ENCODE data around the gene APBB1. TPM values are rescaled to one million over a fixed set of nuclear protein-coding genes. Genes with fewer than 3 reads are reported as not detected.

APBB1 gene
- total and polyA plus RNA-seq, 5 donors from 2014 or later, result 89.0 to 134 (median 113) TPM

DNA sequence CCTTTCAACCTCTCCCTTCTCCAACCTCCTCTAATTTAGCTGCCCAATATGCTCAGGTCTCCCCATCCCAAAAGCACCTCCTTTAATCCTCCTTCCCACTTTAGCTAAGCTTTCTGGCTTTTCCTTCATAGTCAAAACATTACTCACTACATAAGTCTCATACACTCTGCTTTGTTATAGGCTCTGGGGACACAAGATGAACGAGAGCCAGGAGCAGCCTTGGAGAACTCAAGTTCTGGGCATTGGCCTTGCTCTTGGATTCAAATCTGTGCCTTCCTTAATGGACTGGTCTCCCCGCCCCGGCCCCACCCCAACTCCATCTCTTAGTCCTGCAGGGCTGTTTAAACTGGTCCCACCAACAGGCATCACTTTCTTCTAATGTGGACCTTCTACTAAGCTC is 33.3 kb upstream of the APBB1 start:
- H3K4me1 ChIP-seq (ENCODE audit: control insufficient read depth, insufficient read depth, low read length, poor library complexity, severe bottlenecking), result no peaks in the 10 kb centered on the region
- Mint-ChIP-seq H3K27me3 (no peaks in the 10 kb centered on the region), H3K9me3 (no peaks in the 10 kb centered on the region), H3K4me3 (no peak overlapping the region), H3K36me3 (peaks cover 23% of the 10 kb centered on the region), H3K27ac (no peak overlapping the region), H3K4me1 (no peaks in the 10 kb centered on the region)
- no peaks in the 10 kb centered on the region for H3K9me3 ChIP-seq (ENCODE audit: control insufficient read depth in 2 of 2, low read length in 2 of 2)
- DNase-seq, result no peak
- peaks cover 44% of the 10 kb centered on the region for H3K36me3 ChIP-seq (ENCODE audit: control insufficient read depth, insufficient read depth, low read length)
- no peak overlapping the region for H3K4me3 ChIP-seq (ENCODE audit: low read depth, low read length)
- H3K27ac ChIP-seq (ENCODE audit: insufficient read depth, low read length, poor library complexity, severe bottlenecking), result no peak overlapping the region
- no peaks in the 10 kb centered on the region for H3K27me3 ChIP-seq (ENCODE audit: control insufficient read depth, insufficient read depth, low read length)
- no peak for ATAC-seq (ENCODE audit: low read depth in 2 of 2)

DNA sequence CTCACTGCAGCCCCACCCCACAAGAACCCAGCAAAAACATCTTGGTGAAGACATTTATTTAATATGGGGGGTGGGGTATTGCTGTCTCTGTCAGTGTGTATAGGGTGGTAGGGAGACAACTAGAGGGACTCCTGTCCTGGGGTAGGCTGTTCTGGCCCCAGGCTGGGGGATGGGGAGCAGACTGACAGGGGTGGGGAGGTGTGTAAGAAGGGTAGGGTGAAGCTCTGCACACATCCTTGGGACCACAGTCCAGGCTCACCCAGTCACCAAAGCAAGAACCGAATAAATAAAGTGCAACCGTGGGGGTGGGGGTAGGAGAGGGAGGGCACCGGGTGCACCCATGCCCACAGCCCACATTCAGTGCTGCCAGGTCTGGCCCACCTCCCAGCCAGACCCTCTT is 29.7 kb upstream of the APBB1 start:
- no peak overlapping the region for H3K4me3 ChIP-seq (ENCODE audit: low read depth, low read length)
- H3K36me3 Mint-ChIP-seq, result peaks cover 8% of the 10 kb centered on the region
- no peak for ATAC-seq (ENCODE audit: low read depth in 2 of 2)
- no peak for DNase-seq
- peak overlapping the region in 1 of 3 donors; percentile 64 for H3K27ac Mint-ChIP-seq
- H3K27ac ChIP-seq (ENCODE audit: insufficient read depth, low read length, poor library complexity, severe bottlenecking), result no peak overlapping the region
- peaks cover 18% of the 10 kb centered on the region for H3K36me3 ChIP-seq (ENCODE audit: control insufficient read depth, insufficient read depth, low read length)
- H3K4me1 Mint-ChIP-seq, result no peaks in the 10 kb centered on the region
- H3K9me3 ChIP-seq (ENCODE audit: control insufficient read depth in 2 of 2, low read length in 2 of 2), result no peaks in the 10 kb centered on the region
- H3K4me1 ChIP-seq (ENCODE audit: control insufficient read depth, insufficient read depth, low read length, poor library complexity, severe bottlenecking), result no peaks in the 10 kb centered on the region
- no peaks in the 10 kb centered on the region for H3K27me3 ChIP-seq (ENCODE audit: control insufficient read depth, insufficient read depth, low read length)
- no peak overlapping the region for H3K4me3 Mint-ChIP-seq
- H3K9me3 Mint-ChIP-seq, result no peaks in the 10 kb centered on the region
- no peaks in the 10 kb centered on the region for H3K27me3 Mint-ChIP-seq

- H3K27me3 Mint-ChIP-seq, result no peaks in the 10 kb centered on the region
- DNase-seq (peak; percentile 37 to 67 (median 62)), ATAC-seq (ENCODE audit: low read depth in 2 of 2) (peak; percentile 71 to 76)
- peaks cover 10% of the 10 kb centered on the region for H3K4me1 ChIP-seq (ENCODE audit: control insufficient read depth, insufficient read depth, low read length, poor library complexity, severe bottlenecking)
- H3K27me3 ChIP-seq (ENCODE audit: control insufficient read depth, insufficient read depth, low read length), result no peaks in the 10 kb centered on the region
- no peaks in the 10 kb centered on the region for H3K4me1 Mint-ChIP-seq
- no peak overlapping the region for H3K27ac Mint-ChIP-seq
- no peak overlapping the region for H3K4me3 Mint-ChIP-seq
- H3K4me3 ChIP-seq (ENCODE audit: low read depth, low read length), result no peak overlapping the region
- H3K36me3 Mint-ChIP-seq, result no peaks in the 10 kb centered on the region
- H3K36me3 ChIP-seq (ENCODE audit: control insufficient read depth, insufficient read depth, low read length), result no peaks in the 10 kb centered on the region
- no peaks in the 10 kb centered on the region for H3K9me3 Mint-ChIP-seq
- no peaks in the 10 kb centered on the region for H3K9me3 ChIP-seq (ENCODE audit: control insufficient read depth in 2 of 2, low read length in 2 of 2)
- H3K27ac ChIP-seq (ENCODE audit: insufficient read depth, low read length, poor library complexity, severe bottlenecking), result no peak overlapping the region
These were observed 24.5 kb upstream of the APBB1 start for GRCh38 chr11:6443269-6444003.

DNA sequence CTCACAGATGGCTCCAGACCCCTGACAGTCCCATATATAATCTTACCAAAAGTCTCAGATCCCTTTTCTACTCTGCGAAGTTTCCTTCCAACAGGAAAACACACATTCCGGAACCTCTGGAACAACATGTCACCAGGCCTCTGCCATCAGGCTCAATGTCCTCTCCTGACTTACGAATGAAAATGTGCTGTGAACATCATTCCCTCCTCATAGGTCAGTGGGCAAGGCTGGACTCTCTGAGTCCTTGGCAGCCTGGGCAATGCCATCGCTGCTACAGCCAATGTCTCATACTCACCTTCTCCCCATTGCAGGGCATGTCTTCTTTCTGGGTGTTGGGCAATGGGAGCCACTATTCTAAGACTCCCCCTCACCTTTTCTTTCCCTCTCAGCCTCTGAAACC is 23.5 kb upstream of the APBB1 start:
- no peaks in the 10 kb centered on the region for H3K9me3 Mint-ChIP-seq

DNA sequence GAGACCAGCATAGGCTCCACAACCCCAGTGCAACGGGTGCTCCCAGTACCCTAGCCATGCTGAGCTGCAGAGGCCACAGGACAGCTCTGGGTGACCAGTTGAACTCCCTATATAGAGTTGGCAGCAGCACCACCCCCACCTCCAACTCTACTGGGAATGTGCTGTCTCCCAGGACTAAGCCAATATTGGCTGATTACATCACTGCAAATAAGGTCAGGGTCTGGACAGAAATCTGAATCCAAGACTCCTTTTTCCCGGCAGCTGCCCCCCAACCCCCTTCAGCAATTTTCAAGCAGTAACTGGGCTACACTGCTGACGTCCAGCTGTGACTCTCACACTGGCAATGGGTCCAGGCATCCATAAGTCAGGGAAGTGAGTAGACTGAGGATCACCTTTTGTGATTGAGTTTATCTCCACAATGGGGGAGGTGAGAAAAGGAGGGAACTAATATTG is 22.0 kb upstream of the APBB1 start, which contains the start of gene HPX:
TSS of gene HPX (minus strand) at position 82 of the 453 bp plus-strand sequence. CDS start at position 58, 24 bp downstream.
- Mint-ChIP-seq H3K9me3 (no peaks in the 10 kb centered on the region), H3K27ac (no peak within 1 kb of the TSS)

More for the DNA sequence above, 23.5 kb upstream of the APBB1 start:
- Histone ChIP-seq H3K9me3 (ENCODE audit: control insufficient read depth in 2 of 2, low read length in 2 of 2) (no peaks in the 10 kb centered on the region), H3K27me3 (ENCODE audit: control insufficient read depth, insufficient read depth, low read length) (no peaks in the 10 kb centered on the region), H3K27ac (ENCODE audit: insufficient read depth, low read length, poor library complexity, severe bottlenecking) (no peak overlapping the region), H3K4me3 (ENCODE audit: low read depth, low read length) (no peak overlapping the region), H3K4me1 (ENCODE audit: control insufficient read depth, insufficient read depth, low read length, poor library complexity, severe bottlenecking) (peaks cover 20% of the 10 kb centered on the region), H3K36me3 (ENCODE audit: control insufficient read depth, insufficient read depth, low read length) (no peaks in the 10 kb centered on the region)
- Mint-ChIP-seq H3K4me1 (no peaks in the 10 kb centered on the region), H3K27me3 (no peaks in the 10 kb centered on the region), H3K36me3 (no peaks in the 10 kb centered on the region), H3K4me3 (no peak overlapping the region), H3K27ac (no peak overlapping the region)
- DNase-seq (no peak), ATAC-seq (ENCODE audit: low read depth in 2 of 2) (no peak)

DNA sequence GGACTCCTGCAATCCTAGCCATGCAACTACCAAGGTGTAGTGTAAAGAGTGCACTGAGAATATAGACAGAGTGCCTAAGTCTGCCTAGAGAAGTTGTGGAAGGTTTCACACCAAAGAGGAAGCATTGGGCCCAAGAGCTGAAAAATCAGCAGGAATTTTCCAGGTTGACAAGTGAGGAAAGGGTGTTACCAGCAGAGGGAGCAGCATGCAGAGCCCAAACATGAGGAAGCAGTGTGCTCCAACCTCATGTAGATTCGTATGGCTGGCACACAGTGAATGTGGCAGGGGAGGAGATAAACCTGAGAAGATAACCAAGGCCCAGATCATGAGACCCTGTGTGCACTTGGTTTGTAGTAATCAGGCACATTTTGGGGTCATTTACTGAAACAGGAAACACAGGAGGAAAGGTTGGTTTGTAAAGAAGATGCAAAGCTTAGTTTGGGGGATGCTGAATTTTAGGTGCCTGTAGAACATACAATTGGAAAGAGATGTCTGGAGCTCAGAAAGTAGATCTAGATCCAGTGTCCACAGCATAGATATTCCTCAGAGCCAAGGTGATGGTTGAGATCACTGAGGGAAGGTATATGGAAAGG is 20.2 kb upstream of the APBB1 start:
- no peak for ATAC-seq (ENCODE audit: low read depth in 2 of 2)
- H3K36me3 Mint-ChIP-seq, result no peaks in the 10 kb centered on the region
- no peak overlapping the region for H3K4me3 ChIP-seq (ENCODE audit: low read depth, low read length)

More for the DNA sequence above, 22.0 kb upstream of the APBB1 start, which contains the start of gene HPX:
- peaks cover 0 to under 1% (median under 1%) of the 10 kb centered on the region in 4 donors for H3K4me1 Mint-ChIP-seq
- no peak for DNase-seq
- H3K9me3 ChIP-seq (ENCODE audit: control insufficient read depth in 2 of 2, low read length in 2 of 2), result no peaks in the 10 kb centered on the region
- no peaks in the 10 kb centered on the region for H3K36me3 ChIP-seq (ENCODE audit: control insufficient read depth, insufficient read depth, low read length)
- no peaks in the 10 kb centered on the region for H3K36me3 Mint-ChIP-seq
- peaks cover 20% of the 10 kb centered on the region for H3K4me1 ChIP-seq (ENCODE audit: control insufficient read depth, insufficient read depth, low read length, poor library complexity, severe bottlenecking)
- no peak within 1 kb of the TSS for H3K27ac ChIP-seq (ENCODE audit: insufficient read depth, low read length, poor library complexity, severe bottlenecking)
- no peak for ATAC-seq (ENCODE audit: low read depth in 2 of 2)
- no peak within 1 kb of the TSS for H3K4me3 ChIP-seq (ENCODE audit: low read depth, low read length)
- H3K27me3 Mint-ChIP-seq, result no peaks in the 10 kb centered on the region
- H3K4me3 Mint-ChIP-seq, result no peak within 1 kb of the TSS
- H3K27me3 ChIP-seq (ENCODE audit: control insufficient read depth, insufficient read depth, low read length), result no peaks in the 10 kb centered on the region

DNA sequence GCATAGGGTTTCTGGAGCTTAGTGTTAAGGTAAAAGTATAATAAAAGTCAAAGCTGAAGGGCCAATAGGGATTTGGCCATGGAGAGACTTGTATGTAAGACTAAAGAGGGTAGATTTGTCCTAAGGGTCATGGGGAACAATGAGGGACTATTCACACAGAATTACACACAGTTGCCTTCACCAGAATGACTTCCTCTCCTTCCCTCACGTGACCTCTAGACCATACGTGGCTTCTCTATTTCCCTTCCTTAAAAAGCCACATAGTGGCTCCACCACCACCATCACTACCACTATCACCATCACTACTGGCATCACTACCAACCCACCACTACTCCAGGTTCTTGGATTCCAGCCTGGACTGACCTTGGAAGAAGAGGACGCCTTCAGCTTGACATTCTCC is 19.1 kb upstream of the APBB1 start:
- no peaks in the 10 kb centered on the region for H3K36me3 ChIP-seq (ENCODE audit: control insufficient read depth, insufficient read depth, low read length)
- H3K9me3 Mint-ChIP-seq, result no peaks in the 10 kb centered on the region
- ATAC-seq (ENCODE audit: low read depth in 2 of 2), result peak in 1 of 2 donors; percentile 40
- H3K36me3 Mint-ChIP-seq, result no peaks in the 10 kb centered on the region
- no peak overlapping the region for H3K27ac Mint-ChIP-seq
- no peak overlapping the region for H3K4me3 ChIP-seq (ENCODE audit: low read depth, low read length)
- no peak overlapping the region for H3K27ac ChIP-seq (ENCODE audit: insufficient read depth, low read length, poor library complexity, severe bottlenecking)
- no peak overlapping the region for H3K4me3 Mint-ChIP-seq
- no peaks in the 10 kb centered on the region for H3K9me3 ChIP-seq (ENCODE audit: control insufficient read depth in 2 of 2, low read length in 2 of 2)
- no peaks in the 10 kb centered on the region for H3K27me3 Mint-ChIP-seq
- peak in 1 of 3 donors; percentile 47 for DNase-seq
- no peaks in the 10 kb centered on the region for H3K27me3 ChIP-seq (ENCODE audit: control insufficient read depth, insufficient read depth, low read length)
- peaks cover 16% of the 10 kb centered on the region for H3K4me1 ChIP-seq (ENCODE audit: control insufficient read depth, insufficient read depth, low read length, poor library complexity, severe bottlenecking)
- peaks cover 0 to 5% (median 2%) of the 10 kb centered on the region in 4 donors for H3K4me1 Mint-ChIP-seq

More for the DNA sequence above, 20.2 kb upstream of the APBB1 start:
- Histone ChIP-seq H3K27ac (ENCODE audit: insufficient read depth, low read length, poor library complexity, severe bottlenecking) (no peak overlapping the region), H3K4me1 (ENCODE audit: control insufficient read depth, insufficient read depth, low read length, poor library complexity, severe bottlenecking) (peaks cover 20% of the 10 kb centered on the region), H3K27me3 (ENCODE audit: control insufficient read depth, insufficient read depth, low read length) (no peaks in the 10 kb centered on the region), H3K9me3 (ENCODE audit: control insufficient read depth in 2 of 2, low read length in 2 of 2) (no peaks in the 10 kb centered on the region), H3K36me3 (ENCODE audit: control insufficient read depth, insufficient read depth, low read length) (no peaks in the 10 kb centered on the region)
- H3K27me3 Mint-ChIP-seq, result no peaks in the 10 kb centered on the region
- H3K4me3 Mint-ChIP-seq, result no peak overlapping the region
- no peaks in the 10 kb centered on the region for H3K9me3 Mint-ChIP-seq
- H3K27ac Mint-ChIP-seq, result no peak overlapping the region
- peaks cover 0 to 3% (median under 1%) of the 10 kb centered on the region in 4 donors for H3K4me1 Mint-ChIP-seq
- DNase-seq, result peak in 2 of 3 donors; percentile 21 to 57
